Duodenal mucosa (tissue), 2 donors: ENCODE results near the gene SUGCT.

Experiments
- H3K27ac ChIP-seq: one replicate; pipeline ENCODE4 v1.7.0; 2013; ENCODE audit warnings: low read depth, low read length
- H3K27me3 ChIP-seq, 2 donors: one replicate each; pipeline ENCODE4 v1.7.0; 2013; ENCODE audit warnings: low read length in 2 of 2, control low read depth in 1 of 2; ENCODE audit not compliant: insufficient read depth in 2 of 2, control insufficient read depth in 1 of 2
- H3K36me3 ChIP-seq, 2 donors: one replicate each; pipeline ENCODE4 v1.7.0; 2013; ENCODE audit warnings: low read length in 2 of 2, control low read depth in 1 of 2; ENCODE audit not compliant: insufficient read depth in 2 of 2, control insufficient read depth in 1 of 2
- H3K4me1 ChIP-seq, 2 donors: one replicate each; pipeline ENCODE4 v1.7.0; 2013; ENCODE audit warnings: low read length in 2 of 2, control low read depth in 1 of 2; ENCODE audit not compliant: insufficient read depth in 2 of 2, control insufficient read depth in 1 of 2
- H3K4me3 ChIP-seq, 2 donors: one replicate each; pipeline ENCODE4 v1.7.0; 2013; ENCODE audit warnings: low read length in 2 of 2, low read depth in 1 of 2
- H3K9ac ChIP-seq, 2 donors: one replicate each; pipeline ENCODE4 v1.7.0; 2013; ENCODE audit warnings: low read length in 2 of 2, low read depth in 1 of 2
- H3K9me3 ChIP-seq, 2 donors: one replicate each; pipeline ENCODE4 v1.7.0; 2013; ENCODE audit warnings: low read length in 2 of 2, control low read depth in 1 of 2; ENCODE audit not compliant: control insufficient read depth in 1 of 2

SUGCT gene

DNA sequence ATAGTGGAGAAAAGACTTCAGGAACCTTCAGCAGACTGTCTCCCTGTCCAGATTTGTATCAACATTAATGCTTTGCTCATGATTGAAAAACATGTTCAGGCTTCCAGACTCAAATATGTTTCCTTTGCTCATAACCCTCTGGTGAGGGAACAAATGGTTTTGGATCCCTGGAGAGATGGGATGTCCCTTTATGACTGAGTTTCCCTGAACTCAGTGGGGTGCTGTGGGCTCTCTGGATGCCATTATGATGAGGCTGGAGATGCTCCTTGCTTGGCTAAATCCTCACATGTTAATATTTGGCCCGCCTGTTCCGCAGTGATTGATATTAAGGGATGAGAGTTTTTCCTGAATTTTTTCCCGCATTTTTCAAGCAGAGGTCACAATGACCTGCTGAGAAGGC is 749.4 kb downstream of the SUGCT start:
- H3K4me1 ChIP-seq = peaks cover 14 to 18% of the 10 kb centered on the region in 2 donors
- H3K9ac ChIP-seq = no peak overlapping the region
- no peaks in the 10 kb centered on the region for H3K9me3 ChIP-seq
- H3K27me3 ChIP-seq = no peaks in the 10 kb centered on the region
- H3K4me3 ChIP-seq = no peak overlapping the region
- H3K27ac ChIP-seq = no peak overlapping the region
- no peaks in the 10 kb centered on the region for H3K36me3 ChIP-seq

DNA sequence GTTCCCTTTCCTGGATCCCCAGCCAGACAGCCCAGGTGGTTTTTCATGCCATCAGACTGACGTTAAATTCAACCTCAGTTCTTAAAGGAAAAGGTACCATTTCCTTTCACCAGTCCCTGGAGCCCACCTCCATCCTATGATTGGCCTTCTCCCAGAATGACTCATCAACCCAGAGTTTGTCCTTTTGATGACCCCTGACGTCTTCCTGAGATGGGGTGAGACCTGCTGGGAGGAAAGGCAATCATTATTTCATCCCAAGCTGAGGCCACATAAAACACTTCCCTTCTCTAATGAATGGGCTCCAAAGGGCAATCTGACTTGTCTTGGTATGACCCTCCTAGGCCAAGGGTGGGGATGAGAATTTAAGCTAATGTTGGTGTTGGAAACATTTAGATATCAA is 750.7 kb downstream of the SUGCT start:
- no peak overlapping the region for H3K4me3 ChIP-seq
- no peaks in the 10 kb centered on the region for H3K27me3 ChIP-seq
- H3K27ac ChIP-seq = no peak overlapping the region
- H3K36me3 ChIP-seq = no peaks in the 10 kb centered on the region
- peaks cover 0 to 2% of the 10 kb centered on the region in 2 donors for H3K9me3 ChIP-seq
- H3K4me1 ChIP-seq = peaks cover 8 to 15% of the 10 kb centered on the region in 2 donors
- no peak overlapping the region for H3K9ac ChIP-seq

DNA sequence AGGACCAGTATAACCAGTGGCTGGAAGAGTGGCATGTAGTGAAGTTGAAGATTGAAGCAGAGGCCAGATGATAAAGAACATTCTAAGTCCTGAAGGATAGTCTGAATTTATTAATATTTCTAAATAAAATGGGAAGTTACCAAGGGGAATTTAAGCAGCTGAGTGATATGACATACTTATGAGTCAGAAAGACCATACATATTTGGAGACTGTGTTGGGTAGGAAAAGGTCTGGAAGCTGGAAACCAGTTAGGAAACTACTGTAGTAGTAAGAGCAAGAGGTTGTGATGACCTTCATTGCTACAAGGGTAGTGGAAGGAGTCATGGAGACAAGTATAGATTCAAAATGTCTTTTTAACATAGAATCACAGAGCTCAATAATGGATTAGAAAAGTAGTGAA is 752.3 kb downstream of the SUGCT start:
- Histone ChIP-seq H3K9me3 (peaks cover 0 to 10% of the 10 kb centered on the region in 2 donors), H3K27ac (no peak overlapping the region), H3K4me3 (no peak overlapping the region), H3K27me3 (no peaks in the 10 kb centered on the region), H3K4me1 (peaks cover under 1 to 6% of the 10 kb centered on the region in 2 donors), H3K36me3 (no peaks in the 10 kb centered on the region), H3K9ac (no peak overlapping the region)

DNA sequence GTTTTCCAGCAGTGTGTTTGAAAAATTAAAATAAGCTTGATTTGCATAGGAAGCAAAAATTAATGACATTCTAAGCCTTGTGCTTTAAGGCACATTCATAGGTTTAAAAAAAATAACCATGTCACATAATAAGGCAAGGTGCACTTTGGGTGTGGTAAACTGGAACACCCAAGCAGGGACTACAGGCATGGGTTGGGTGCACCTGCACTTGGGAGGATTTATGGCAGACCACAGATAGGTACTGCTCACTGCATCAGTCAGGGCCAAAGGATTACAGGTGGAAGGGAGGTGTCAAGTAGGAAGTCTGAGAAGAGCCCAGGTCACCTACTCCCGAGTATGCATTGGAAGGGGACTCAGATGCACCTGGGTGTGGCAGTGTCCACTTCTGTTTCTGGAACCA is 753.7 kb downstream of the SUGCT start:
- Histone ChIP-seq H3K9me3 (peaks cover 0 to 10% of the 10 kb centered on the region in 2 donors), H3K4me3 (no peak overlapping the region), H3K36me3 (no peaks in the 10 kb centered on the region), H3K27me3 (no peaks in the 10 kb centered on the region), H3K27ac (no peak overlapping the region), H3K9ac (no peak overlapping the region), H3K4me1 (no peaks in the 10 kb centered on the region)

DNA sequence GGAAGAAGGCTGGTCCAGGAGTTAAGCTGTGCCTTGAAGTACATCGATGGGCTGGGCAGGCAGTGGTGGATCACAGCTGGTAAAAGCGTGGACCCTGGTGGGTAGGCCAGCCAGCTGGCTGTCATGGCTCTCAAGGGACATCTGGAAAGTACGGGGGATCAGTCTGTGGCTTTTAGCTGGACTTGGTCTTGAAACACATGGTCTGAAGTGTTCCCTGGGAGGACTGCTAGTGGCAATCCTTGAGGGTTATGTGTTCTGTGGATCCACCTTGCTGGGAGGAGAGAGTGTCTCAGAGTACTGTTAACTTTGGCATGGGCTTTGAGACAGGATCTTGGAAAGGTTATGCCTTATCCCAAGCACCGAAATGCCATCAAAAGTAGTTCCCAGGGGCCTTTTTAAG is 754.3 kb downstream of the SUGCT start:
- Histone ChIP-seq H3K36me3 (no peaks in the 10 kb centered on the region), H3K27me3 (no peaks in the 10 kb centered on the region), H3K4me3 (no peak overlapping the region), H3K9me3 (peaks cover 0 to 10% of the 10 kb centered on the region in 2 donors), H3K9ac (no peak overlapping the region), H3K4me1 (no peaks in the 10 kb centered on the region), H3K27ac (no peak overlapping the region)

DNA sequence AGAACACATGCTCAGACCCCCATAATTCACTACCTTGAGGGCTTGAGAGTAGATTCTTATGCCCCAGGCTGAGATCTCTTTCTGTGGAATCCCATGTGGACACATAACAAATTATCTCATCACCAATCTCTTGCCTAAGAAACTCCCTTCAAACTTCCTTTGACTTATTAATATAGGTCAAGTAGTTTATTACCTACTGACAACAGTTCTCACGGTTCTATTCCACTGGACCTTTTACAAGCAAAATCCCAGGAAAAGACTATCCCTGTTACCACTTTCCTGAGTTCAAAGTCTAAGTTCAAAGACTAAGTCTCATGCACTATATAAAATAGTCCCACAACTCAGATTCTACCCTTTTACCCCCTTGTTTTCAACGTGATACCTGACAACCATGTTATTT is 754.7 kb downstream of the SUGCT start:
- no peak overlapping the region for H3K27ac ChIP-seq
- no peaks in the 10 kb centered on the region for H3K36me3 ChIP-seq
- no peaks in the 10 kb centered on the region for H3K27me3 ChIP-seq
- no peaks in the 10 kb centered on the region for H3K4me1 ChIP-seq
- peaks cover 0 to 10% of the 10 kb centered on the region in 2 donors for H3K9me3 ChIP-seq
- H3K4me3 ChIP-seq = no peak overlapping the region
- H3K9ac ChIP-seq = no peak overlapping the region

DNA sequence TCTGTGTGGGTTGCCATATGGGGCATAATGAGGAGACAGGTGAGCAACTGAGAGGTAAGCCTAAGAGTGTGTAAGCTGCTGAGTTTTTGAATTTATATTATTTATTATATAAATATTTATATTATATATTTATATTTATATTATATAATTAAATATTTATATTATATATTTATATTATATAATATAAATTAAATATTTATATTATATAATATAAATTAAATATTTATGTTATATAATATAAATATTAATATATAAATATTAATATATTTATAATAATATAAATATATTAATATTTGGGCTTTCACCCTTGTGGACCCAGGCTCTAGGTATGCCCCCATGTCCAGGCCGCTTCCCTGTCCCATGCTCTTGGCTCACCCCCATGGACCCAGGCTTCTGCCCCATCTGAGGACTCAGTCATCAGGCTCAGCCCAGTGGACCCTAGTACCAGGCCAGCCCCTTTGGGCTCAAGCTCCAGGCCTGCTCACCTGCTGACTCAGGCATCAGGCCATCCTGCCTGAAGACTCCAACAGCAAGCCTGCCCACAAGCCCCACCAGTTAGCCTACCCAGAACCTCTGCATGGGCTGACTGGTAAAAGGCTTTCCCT is 755.4 kb downstream of the SUGCT start:
- Histone ChIP-seq H3K4me1 (no peaks in the 10 kb centered on the region), H3K4me3 (no peak overlapping the region), H3K9me3 (peaks cover 0 to 10% of the 10 kb centered on the region in 2 donors), H3K9ac (no peak overlapping the region), H3K36me3 (no peaks in the 10 kb centered on the region), H3K27me3 (no peaks in the 10 kb centered on the region), H3K27ac (no peak overlapping the region)

DNA sequence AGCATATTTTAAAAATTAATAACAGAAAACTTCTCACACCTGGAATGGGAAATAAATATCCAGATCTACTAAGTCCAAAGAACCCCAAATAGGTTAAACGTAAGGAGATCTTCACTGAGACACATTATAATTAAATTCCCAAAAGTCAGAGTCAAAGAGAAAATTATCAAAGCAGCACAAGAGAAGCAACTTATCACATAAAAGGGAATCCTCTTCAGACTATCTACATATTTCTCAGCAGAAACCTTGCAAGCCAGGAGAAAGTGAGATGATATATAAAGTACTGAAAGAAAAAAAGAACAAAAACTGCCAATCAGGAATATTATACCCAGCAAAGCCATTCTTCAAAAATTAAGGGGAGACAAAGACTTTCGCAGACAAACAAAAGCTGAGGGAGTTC is 756.4 kb downstream of the SUGCT start:
- Histone ChIP-seq H3K9me3 (peaks cover 2 to 10% of the 10 kb centered on the region in 2 donors), H3K27me3 (no peaks in the 10 kb centered on the region), H3K27ac (no peak overlapping the region), H3K9ac (no peak overlapping the region), H3K4me3 (no peak overlapping the region), H3K36me3 (no peaks in the 10 kb centered on the region), H3K4me1 (no peaks in the 10 kb centered on the region)

DNA sequence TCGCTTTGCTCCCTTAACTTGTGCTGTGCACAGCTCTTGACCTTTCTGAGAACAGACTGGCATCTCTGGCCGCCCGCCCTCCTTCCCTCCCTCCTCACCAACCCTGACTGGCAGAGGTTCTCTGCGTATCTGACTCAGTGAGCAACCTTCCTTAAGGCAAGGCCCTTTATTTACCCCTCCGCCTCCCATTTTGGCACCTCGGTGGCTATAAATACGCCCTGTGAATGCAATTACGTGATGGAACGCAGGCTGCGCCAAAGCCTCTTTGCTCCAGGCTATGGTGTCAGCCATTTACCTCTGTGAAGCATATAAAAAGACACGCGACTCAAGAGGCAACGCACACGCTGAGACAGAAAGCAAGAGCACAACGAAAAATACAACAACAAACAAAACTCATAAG is 764.3 kb downstream of the SUGCT start:
- no peak overlapping the region for H3K27ac ChIP-seq
- no peaks in the 10 kb centered on the region for H3K36me3 ChIP-seq
- peaks cover 0 to 2% of the 10 kb centered on the region in 2 donors for H3K9me3 ChIP-seq
- no peak overlapping the region for H3K9ac ChIP-seq
- H3K4me1 ChIP-seq = no peaks in the 10 kb centered on the region
- no peak overlapping the region for H3K4me3 ChIP-seq
- H3K27me3 ChIP-seq = no peaks in the 10 kb centered on the region

DNA sequence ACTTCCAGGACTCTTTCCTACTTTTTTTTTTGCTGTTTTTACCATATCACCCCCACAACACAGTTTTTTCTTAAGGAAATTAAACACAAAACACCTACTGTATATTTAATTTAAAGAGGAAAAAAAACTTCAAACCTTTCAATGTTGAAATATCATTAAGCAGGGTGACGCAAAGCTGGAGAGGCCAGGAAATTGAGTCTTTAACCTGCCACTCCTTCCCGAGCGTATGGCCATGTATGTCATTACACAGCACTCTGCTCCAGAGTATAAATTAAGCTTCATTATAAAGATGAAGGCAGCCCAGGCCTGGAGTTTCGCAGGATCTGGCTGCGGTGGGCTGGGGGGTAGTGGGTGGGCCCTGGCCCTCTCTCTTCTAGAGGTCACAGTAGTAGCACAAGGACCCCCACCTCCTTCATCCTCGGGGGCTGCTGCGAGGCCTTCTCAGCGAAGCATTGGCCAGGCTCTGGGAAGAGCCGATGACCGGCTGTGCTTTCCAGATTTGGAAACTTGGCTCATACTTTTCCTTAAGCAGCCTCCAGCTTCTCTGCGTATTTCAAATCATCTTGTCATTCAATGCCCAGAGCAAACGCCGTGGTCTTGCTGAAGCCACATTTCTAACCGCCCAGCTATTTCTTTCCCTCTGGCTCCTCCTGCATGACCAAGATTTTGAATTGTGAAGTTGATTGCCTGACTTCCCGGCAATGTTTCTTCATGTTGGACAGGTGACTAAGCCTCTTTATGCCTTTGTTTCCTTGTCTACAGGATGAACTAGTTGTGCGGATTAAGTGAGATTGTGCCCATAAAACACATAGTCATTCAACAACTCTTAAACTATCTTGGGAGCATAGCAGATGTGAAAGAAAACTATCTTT is 765.1 kb downstream of the SUGCT start:
- H3K9ac ChIP-seq = no peak overlapping the region
- H3K27me3 ChIP-seq = no peaks in the 10 kb centered on the region
- H3K4me3 ChIP-seq = no peak overlapping the region
- no peaks in the 10 kb centered on the region for H3K4me1 ChIP-seq
- H3K36me3 ChIP-seq = no peaks in the 10 kb centered on the region
- H3K27ac ChIP-seq = no peak overlapping the region
- peaks cover 0 to 2% of the 10 kb centered on the region in 2 donors for H3K9me3 ChIP-seq
